Loucy (cell line): ENCODE measurements around the gene GPR173.

Experiments
- H2AFZ ChIP-seq: fragments of 200-600 bp; sonication (generic); 2 replicates; pipeline ENCODE4 v1.6.0; 2016; ENCODE audit warnings: antibody characterized with exemption, mild to moderate bottlenecking, low read length, moderate library complexity
- H3F3A ChIP-seq: fragments of 200-600 bp; 2 replicates; pipeline ENCODE4 v1.6.0; 2016; ENCODE audit warnings: antibody characterized with exemption, low read depth, mild to moderate bottlenecking
- H3K27me3 ChIP-seq: fragments of 200-600 bp; sonication (generic); 2 replicates; pipeline ENCODE4 v1.6.1; 2014; ENCODE audit warnings: low read length, mild to moderate bottlenecking; ENCODE audit not compliant: insufficient read depth, poor library complexity, severe bottlenecking
- H3K36me3 ChIP-seq: fragments of 200-600 bp; sonication (generic); 2 replicates; pipeline ENCODE4 v1.6.1; 2016; ENCODE audit warnings: low read length; ENCODE audit not compliant: insufficient read depth
- H3K4me1 ChIP-seq: fragments of 200-600 bp; sonication (generic); 2 replicates; pipeline ENCODE4 v1.5.1; 2014; ENCODE audit warnings: low read length, mild to moderate bottlenecking; ENCODE audit not compliant: insufficient read depth, poor library complexity, severe bottlenecking
- H3K4me2 ChIP-seq: fragments of 200-600 bp; sonication (generic); 2 replicates; pipeline ENCODE4 v1.6.0; 2014; ENCODE audit warnings: antibody characterized with exemption, low read length, low read depth, mild to moderate bottlenecking; ENCODE audit not compliant: poor library complexity, severe bottlenecking
- H3K4me3 ChIP-seq: fragments of 200-600 bp; sonication (generic); 2 replicates; pipeline ENCODE4 v1.5.1; 2014; ENCODE audit warnings: low read length, mild to moderate bottlenecking, mixed read lengths; ENCODE audit not compliant: poor library complexity, severe bottlenecking
- H3K79me2 ChIP-seq: fragments of 200-600 bp; sonication (generic); 2 replicates; pipeline ENCODE4 v1.6.1; 2014; ENCODE audit warnings: low read length; ENCODE audit not compliant: insufficient read depth
- H3K9ac ChIP-seq: fragments of 200-600 bp; sonication (generic); 2 replicates; pipeline ENCODE4 v1.6.0; 2014; ENCODE audit warnings: mild to moderate bottlenecking, low read depth, low read length, moderate library complexity; ENCODE audit not compliant: poor library complexity, severe bottlenecking
- H3K9me2 ChIP-seq: fragments of 200-600 bp; sonication (generic); replicated peaks from 2 replicates; pipeline ENCODE4 v1.6.1; 2016; ENCODE audit warnings: low read depth, low read length, mixed read lengths
- H3K9me3 ChIP-seq: fragments of 200-600 bp; sonication (generic); 2 replicates; pipeline ENCODE4 v1.6.1; 2014; ENCODE audit warnings: mild to moderate bottlenecking, antibody characterized with exemption, low read length, low read depth; ENCODE audit not compliant: insufficient read depth
- H4K20me1 ChIP-seq: fragments of 200-600 bp; sonication (generic); 2 replicates; pipeline ENCODE4 v1.6.0; 2014; ENCODE audit warnings: antibody characterized with exemption, low read length, mild to moderate bottlenecking; ENCODE audit not compliant: insufficient read depth, poor library complexity, severe bottlenecking
- EZH2phosphoT487 ChIP-seq: fragments of 200-600 bp; IDR thresholded peaks from 2 replicates; pipeline ENCODE4 v1.6.1; 2018; ENCODE audit warnings: antibody characterized with exemption, mild to moderate bottlenecking, moderate library complexity, borderline replicate concordance
- TF ChIP-seq, protein P1 (sequence below): fragments of 200-600 bp; sonication (generic); conservative IDR thresholded peaks from 2 replicates; pipeline ENCODE4 v1.5.1; 2014; ENCODE audit warnings: mild to moderate bottlenecking, antibody characterized with exemption, low read length

The GPR173 gene

DNA sequence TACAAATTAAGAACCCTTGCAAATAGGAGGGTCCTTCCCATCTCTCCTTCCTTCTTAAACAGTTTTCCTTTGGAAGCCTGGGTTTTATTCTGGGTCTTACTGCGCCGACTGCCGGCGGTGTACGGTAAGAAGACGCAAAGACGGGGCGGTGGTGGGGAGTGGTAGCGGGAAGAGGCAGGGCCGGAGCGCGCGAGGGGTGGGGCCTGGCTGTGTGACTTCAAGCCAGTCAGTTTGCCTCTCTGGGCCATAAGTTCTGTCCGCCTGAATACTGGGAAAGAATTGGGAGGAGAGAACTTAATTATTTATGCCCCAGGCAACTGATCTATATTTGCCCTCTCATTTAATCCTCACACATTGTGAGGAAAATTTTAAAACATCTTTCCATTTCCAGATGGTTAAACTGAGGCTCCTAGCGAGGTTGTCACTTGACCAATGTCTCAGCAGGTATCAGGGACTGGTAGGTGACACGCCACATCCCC is 44.6 kb downstream of the GPR173 start:
- Histone ChIP-seq H3K4me3 (peak overlapping the region; percentile 96), H2AFZ (peak overlapping the region; percentile 92), H3K36me3 (no peaks in the 10 kb centered on the region), H3K4me1 (peaks cover 13% of the 10 kb centered on the region), H4K20me1 (peaks cover 3% of the 10 kb centered on the region), H3K27me3 (no peaks in the 10 kb centered on the region), H3K4me2 (peak overlapping the region; percentile 98), H3K9me2 (no peaks in the 10 kb centered on the region), H3K9me3 (no peaks in the 10 kb centered on the region), H3K79me2 (peaks cover 18% of the 10 kb centered on the region), H3F3A (no peaks in the 10 kb centered on the region; the same call in 1 of the 2 replicates), H3K9ac (peak overlapping the region; percentile 70)
- TF ChIP-seq EZH2phosphoT487: no peak
- TF ChIP-seq, protein P1, sequence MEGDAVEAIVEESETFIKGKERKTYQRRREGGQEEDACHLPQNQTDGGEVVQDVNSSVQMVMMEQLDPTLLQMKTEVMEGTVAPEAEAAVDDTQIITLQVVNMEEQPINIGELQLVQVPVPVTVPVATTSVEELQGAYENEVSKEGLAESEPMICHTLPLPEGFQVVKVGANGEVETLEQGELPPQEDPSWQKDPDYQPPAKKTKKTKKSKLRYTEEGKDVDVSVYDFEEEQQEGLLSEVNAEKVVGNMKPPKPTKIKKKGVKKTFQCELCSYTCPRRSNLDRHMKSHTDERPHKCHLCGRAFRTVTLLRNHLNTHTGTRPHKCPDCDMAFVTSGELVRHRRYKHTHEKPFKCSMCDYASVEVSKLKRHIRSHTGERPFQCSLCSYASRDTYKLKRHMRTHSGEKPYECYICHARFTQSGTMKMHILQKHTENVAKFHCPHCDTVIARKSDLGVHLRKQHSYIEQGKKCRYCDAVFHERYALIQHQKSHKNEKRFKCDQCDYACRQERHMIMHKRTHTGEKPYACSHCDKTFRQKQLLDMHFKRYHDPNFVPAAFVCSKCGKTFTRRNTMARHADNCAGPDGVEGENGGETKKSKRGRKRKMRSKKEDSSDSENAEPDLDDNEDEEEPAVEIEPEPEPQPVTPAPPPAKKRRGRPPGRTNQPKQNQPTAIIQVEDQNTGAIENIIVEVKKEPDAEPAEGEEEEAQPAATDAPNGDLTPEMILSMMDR: peak; percentile 52

DNA sequence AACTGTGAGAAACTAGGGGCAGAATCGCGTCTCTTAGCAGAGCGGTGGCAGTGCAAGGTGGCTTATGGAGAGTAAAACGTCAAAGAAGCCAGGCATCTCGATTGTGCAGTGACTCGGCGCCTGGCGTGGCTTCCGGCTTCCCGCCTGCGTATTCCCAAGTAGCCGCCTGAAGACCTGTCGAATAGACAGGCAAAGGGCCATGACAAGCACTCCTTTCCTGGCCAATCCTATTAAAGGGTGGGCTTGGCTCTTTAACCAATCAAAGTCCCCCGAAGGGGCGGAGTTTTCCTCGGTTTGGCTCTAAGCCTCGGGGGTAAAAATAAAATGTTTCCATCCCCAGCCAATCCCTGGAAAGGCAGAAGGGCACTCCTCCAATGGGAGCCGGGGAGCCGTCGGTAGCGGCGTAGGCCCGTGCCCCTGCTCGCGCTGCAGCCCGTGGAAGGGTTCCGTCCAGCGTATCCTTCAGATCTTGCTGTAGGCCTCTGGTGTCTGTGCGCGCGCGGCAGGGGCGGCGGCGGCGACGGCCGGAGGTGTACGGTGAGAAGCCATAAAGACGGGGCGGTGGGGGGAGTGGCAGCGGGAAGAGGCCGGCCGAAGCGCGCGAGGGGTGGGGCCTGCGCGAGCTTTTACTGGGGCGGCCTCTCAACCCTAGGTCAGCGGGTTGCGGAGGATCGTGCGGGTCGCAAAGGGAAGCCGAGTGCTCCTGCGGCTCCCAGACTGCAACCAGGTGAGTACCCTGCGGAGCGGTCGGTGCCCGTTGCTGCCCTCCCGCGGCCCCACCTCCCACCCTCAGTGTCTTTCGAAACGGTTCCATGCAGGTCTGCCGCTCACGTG is 45.4 kb downstream of the GPR173 start, which contains the start of gene KANTR:
KANTR (plus strand) TSS at position 395 of the 834 bp plus-strand sequence. CDS start 30,131 bp downstream, outside the sequence.
- H3K9ac ChIP-seq: peak within 1 kb of the TSS; percentile 84
- peak within 1 kb of the TSS; percentile 98 for H3K4me2 ChIP-seq
- H3K9me2 ChIP-seq: no peaks in the 10 kb centered on the region
- H3K9me3 ChIP-seq: no peaks in the 10 kb centered on the region
- H3F3A ChIP-seq: no peaks in the 10 kb centered on the region; the same call in 1 of the 2 replicates
- H3K4me3 ChIP-seq: peak within 1 kb of the TSS; percentile 96
- no peaks in the 10 kb centered on the region for H3K27me3 ChIP-seq
- TF ChIP-seq EZH2phosphoT487: no peak
- TF ChIP-seq, protein P1: no peak
- peaks cover 18% of the 10 kb centered on the region for H3K79me2 ChIP-seq
- peak within 1 kb of the TSS; percentile 97 for H2AFZ ChIP-seq
- peaks cover 3% of the 10 kb centered on the region for H4K20me1 ChIP-seq
- no peaks in the 10 kb centered on the region for H3K36me3 ChIP-seq
- peaks cover 13% of the 10 kb centered on the region for H3K4me1 ChIP-seq

DNA sequence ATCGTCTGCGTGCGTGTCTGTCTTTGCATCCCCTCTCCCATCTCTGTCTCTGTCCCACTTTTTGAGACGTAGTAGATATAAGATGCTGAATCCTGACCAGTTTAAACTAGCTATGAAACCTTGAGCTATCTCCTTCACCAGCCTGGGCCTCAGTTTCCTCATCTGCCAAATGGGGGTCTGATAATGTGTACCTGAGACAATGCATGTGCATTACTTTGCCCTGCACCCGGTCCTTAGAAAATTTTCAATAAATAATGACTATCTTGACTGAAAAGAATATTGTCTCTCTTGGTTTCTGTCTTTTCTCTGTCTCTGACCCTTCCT is 46.0 kb downstream of the GPR173 start:
- H3K9me3 ChIP-seq: no peaks in the 10 kb centered on the region
- peak overlapping the region; percentile 96 for H3K4me2 ChIP-seq
- peaks cover 3% of the 10 kb centered on the region for H4K20me1 ChIP-seq
- H3K27me3 ChIP-seq: no peaks in the 10 kb centered on the region
- peaks cover 13% of the 10 kb centered on the region for H3K4me1 ChIP-seq
- no peaks in the 10 kb centered on the region for H3K36me3 ChIP-seq
- H3F3A ChIP-seq: no peaks in the 10 kb centered on the region; the same call in 1 of the 2 replicates
- peak overlapping the region; percentile 97 for H2AFZ ChIP-seq
- H3K9ac ChIP-seq: peak overlapping the region; percentile 84
- peaks cover 18% of the 10 kb centered on the region for H3K79me2 ChIP-seq
- no peak for TF ChIP-seq EZH2phosphoT487
- TF ChIP-seq, protein P1: no peak
- peak overlapping the region; percentile 96 for H3K4me3 ChIP-seq
- H3K9me2 ChIP-seq: no peaks in the 10 kb centered on the region
